GM19452 (cell line): Measurements from ENCODE around the gene CSNK1G1.

Source experiments
- ATAC-seq: cut with Tn5 transposase; IDR thresholded peaks from one replicate; pipeline ENCODE4 v1.9.1; 2021; ENCODE audit not compliant: unreplicated experiment

The CSNK1G1 gene

DNA sequence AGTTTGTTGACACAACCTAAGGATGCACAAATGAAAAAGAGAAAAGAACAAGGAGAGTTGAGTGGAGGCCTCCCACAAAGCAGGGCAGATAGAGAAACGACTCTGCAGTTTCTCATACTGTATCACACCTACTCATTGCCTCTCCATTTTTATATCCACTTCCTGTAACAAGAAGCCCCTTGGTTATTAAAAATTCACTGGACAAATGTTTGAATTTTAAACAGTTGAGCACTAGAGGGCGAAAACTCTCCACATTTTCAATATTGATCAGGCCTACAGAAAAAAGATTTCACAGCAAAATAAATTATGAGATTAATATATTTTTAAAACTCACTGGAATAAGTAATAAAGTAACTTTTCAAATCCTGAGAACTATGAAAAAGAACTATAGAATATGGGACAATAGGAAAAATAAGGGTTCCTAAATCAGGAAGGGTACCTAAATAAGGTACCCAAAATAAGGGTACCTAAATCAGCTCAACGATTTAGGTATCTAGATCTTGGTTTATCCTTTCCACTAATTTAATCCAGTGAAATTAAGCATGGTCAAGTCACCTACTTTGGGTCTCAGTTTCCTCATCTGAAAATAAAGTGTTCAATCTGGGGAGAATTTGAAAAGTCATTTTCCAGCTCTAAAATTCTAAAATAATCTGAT is 146.2 kb downstream of the CSNK1G1 start:
- ATAC-seq = no peak

GRCh38 chr15:64205202-64205601 is 150.8 kb downstream of the CSNK1G1 start:
- ATAC-seq = no peak

DNA sequence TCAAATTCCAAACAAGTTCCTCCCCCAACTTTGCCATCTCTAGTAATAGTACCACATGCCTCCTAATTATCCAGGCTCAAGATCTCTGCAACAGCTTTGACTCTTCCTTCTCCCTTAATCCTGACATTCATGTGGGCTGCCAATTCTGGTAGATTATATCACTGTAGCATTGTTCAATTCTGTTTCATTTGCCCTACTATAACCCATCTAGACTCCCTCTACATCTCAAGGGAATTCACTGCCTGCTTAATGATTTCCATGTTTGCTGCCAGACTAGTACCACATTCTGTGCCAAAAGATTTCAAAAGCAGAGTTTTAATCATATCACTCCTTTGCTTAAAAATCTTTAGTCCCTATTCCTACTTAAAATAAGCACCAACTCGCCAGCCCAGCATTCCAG is 158.5 kb downstream of the CSNK1G1 start:
- no peak for ATAC-seq

GRCh38 chr15:64193971-64194370 is 162.0 kb downstream of the CSNK1G1 start:
- ATAC-seq = no peak

GRCh38 chr15:64191971-64192830 is 163.8 kb downstream of the CSNK1G1 start:
- ATAC-seq = no peak

GRCh38 chr15:64187396-64188191 is 168.4 kb downstream of the CSNK1G1 start:
- ATAC-seq = no peak

DNA sequence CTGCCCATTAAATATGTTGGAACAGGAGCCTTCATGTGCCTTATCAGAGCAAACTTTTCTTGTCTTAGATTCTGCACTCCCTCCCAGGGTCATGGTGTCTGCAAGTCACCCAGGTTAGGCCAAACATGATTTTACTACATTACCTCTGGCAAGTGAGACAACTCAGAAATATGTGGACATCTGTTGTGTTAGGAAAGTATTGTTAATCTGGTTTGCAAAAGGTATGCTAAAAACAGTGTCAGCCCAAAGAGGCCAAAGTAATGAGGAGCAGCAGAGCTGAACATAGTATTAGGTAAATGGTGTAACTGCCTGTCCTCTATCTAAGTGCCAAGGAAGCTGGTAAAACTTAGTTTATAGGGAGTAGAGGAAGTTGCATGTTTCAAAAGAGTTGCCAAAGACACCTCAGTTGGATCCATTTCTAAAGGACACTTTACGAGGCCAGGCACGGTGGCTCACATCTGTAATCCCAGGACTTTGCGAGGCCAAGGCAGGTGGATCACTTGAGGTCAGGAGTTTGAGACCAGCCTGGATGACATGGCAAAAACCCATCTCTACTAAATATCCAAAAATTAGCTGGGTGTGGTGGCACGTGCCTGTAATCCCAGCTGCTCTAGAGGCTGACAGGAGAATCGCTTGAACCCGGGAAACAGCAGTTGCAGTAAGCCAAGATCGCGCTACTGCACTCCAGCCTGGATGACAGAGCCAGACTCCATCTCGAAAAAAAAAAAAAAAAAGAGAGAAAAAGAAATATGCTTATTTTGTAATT is 170.6 kb downstream of the CSNK1G1 start:
- no peak for ATAC-seq

GRCh38 chr15:64182859-64183370 is 173.1 kb downstream of the CSNK1G1 start:
- no peak for ATAC-seq

- ATAC-seq = no peak
Observed at GRCh38 chr15:64180235-64180824, 175.6 kb downstream of the CSNK1G1 start.

GRCh38 chr15:64166102-64166890 is 189.7 kb downstream of the CSNK1G1 start:
- ATAC-seq = no peak

DNA sequence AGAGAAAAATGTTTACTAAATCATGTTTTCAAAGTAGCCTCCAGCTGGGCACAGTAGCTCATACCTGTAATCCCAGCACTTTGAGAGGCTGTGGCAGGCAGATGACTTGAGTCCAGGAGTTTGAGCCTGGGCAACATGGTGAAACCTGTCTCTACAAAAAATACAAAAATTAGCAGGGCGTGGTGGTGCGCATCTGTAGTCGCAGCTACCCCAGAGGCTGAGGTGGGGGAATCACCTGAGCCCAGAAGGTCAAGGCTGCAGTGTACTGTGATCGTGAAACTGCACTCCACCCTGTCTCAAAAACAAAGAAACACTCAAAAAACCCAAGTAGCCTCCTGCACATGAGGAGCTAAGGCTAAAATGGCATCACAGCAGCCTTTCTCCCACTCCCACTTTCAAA is 191.5 kb downstream of the CSNK1G1 start:
- no peak for ATAC-seq

DNA sequence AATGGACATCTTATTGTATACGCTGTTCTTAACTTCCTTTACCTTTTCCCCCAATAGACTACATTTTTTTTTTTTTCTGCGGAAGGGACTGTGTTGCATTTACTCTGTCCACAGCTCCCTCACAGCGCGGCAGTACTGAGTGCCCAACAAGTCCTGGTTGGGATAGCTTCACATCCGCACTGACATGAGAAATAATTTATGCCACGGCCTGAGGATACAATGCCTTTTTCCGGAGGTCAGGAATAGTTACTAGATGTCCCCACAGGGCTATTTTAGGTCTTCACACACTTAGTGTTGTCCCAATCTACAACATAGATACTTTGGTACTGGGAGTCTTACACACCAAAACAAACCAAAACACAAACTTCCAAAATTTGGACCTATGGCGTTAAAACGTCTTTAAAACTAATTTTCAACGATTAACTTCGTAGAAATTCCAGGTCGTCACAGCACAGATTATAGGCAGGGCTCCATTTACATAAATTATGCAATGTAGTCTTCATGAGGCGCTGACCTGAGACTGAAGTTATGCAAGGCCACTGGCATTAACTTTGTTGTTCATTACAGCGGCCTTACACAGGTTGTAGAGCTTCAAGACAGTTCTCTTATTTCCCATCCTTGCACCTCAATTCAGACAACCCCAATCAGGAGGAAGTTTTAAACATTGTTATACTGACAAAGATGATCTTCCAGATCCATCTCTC is 192.2 kb downstream of the CSNK1G1 start:
- ATAC-seq = peak; percentile 8

- ATAC-seq = peak; percentile 92
Observed at GRCh38 chr15:64162869-64163658, 192.9 kb downstream of the CSNK1G1 start, which contains the start of gene PPIB. TSS of gene PPIB (minus strand) at chr15:64163022. CDS start at chr15:64162986, 36 bp downstream.

DNA sequence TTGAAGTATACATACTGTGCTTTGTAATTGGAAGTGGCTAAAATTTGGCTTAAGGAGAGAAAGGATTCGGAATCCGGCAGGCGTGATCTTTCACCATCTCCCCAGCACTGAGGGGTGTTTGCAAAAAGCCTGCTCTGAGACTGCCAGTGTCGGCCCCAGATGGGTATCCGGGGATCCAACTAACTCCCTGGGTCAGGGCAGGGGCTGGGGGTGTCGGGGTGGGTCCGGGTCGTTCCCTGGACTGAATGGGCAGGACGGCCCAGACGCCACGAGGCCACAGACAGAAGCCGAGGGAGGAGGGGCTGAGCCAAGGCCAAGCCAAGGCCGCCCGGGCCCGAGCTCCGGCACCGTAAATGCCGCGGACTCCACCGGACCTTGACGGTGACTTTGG is 193.5 kb downstream of the CSNK1G1 start:
- ATAC-seq = peak; percentile 15

GRCh38 chr15:64161688-64162477 is 194.1 kb downstream of the CSNK1G1 start:
- ATAC-seq = no peak

GRCh38 chr15:64158363-64159134 is 197.4 kb downstream of the CSNK1G1 start:
- ATAC-seq = no peak
